ENCODE measurements around the gene SNRPA.

SNRPA gene

DNA sequence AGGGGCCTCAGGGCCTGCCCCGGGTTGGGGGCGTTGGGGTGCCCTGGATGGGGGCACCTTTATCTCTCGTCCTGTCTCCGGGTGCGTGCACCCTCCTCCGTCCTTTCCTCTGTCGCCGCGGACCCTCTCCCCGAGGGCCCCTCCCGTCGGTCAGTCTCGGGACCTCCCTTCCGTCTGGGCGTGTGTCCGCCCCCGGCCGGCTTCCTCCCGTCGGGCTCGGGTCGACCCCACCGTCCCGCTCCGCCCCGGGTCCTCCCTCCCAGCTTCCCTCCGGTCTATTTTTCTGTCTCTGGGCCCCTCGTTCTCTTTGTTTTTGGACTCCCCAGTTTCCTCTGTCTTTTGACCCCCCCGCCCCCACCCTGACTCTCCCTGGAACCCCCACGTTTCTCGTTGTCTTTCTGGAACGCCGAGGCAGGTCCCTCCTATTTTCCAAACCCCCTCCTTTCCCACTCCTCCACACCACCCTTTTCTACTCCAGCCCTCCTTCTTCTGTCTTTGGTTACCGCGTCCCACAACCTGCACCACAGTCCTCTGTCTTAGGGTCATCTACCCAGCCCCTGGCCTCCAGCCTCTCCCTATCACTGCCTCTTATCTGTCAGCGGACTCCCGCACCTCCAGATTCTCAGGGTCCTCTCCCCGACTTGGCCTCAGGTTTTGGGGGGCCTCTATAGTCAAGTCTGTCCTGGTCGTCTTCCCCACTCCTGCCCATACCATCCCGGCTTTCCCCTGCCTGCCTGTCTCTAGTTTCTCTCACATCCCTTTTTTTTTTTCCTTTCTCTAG lies 48.7 kb downstream of the SNRPA start (continued):
- TF ChIP-seq GLIS2 (tag by site-specific recombination; IDR thresholded peaks at IDR 0.05) = peak; percentile 99
- TF ChIP-seq WT1 (tag by site-specific recombination; IDR thresholded peaks at IDR 0.05) = peak; percentile 87
- TF ChIP-seq, protein P1, sequence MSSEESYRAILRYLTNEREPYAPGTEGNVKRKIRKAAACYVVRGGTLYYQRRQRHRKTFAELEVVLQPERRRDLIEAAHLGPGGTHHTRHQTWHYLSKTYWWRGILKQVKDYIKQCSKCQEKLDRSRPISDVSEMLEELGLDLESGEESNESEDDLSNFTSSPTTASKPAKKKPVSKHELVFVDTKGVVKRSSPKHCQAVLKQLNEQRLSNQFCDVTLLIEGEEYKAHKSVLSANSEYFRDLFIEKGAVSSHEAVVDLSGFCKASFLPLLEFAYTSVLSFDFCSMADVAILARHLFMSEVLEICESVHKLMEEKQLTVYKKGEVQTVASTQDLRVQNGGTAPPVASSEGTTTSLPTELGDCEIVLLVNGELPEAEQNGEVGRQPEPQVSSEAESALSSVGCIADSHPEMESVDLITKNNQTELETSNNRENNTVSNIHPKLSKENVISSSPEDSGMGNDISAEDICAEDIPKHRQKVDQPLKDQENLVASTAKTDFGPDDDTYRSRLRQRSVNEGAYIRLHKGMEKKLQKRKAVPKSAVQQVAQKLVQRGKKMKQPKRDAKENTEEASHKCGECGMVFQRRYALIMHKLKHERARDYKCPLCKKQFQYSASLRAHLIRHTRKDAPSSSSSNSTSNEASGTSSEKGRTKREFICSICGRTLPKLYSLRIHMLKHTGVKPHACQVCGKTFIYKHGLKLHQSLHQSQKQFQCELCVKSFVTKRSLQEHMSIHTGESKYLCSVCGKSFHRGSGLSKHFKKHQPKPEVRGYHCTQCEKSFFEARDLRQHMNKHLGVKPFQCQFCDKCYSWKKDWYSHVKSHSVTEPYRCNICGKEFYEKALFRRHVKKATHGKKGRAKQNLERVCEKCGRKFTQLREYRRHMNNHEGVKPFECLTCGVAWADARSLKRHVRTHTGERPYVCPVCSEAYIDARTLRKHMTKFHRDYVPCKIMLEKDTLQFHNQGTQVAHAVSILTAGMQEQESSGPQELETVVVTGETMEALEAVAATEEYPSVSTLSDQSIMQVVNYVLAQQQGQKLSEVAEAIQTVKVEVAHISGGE (tag by site-specific recombination; conservative IDR thresholded peaks at IDR 0.05; ENCODE audit: low read depth) = peak; percentile 83
- TF ChIP-seq ZNF391 (tag by site-specific recombination; IDR thresholded peaks at IDR 0.05; ENCODE audit: borderline replicate concordance, low read depth) = peak; percentile 26; the same call in 1 of the 2 replicates
- TF ChIP-seq TRIM28 (IDR thresholded peaks at IDR 0.05; ENCODE audit: borderline replicate concordance, low read length) = no peak
- TF ChIP-seq ZNF843 (tag by site-specific recombination; IDR thresholded peaks at IDR 0.05) = 0 out of 2 replicates have a peak, but pooled peaks have one; percentile 29
- no peak for TF ChIP-seq SCRT2 (tag by site-specific recombination; IDR thresholded peaks at IDR 0.05)
- peak; percentile 60 for TF ChIP-seq GLIS1 (tag by site-specific recombination; IDR thresholded peaks at IDR 0.05)
- TF ChIP-seq, protein P2, sequence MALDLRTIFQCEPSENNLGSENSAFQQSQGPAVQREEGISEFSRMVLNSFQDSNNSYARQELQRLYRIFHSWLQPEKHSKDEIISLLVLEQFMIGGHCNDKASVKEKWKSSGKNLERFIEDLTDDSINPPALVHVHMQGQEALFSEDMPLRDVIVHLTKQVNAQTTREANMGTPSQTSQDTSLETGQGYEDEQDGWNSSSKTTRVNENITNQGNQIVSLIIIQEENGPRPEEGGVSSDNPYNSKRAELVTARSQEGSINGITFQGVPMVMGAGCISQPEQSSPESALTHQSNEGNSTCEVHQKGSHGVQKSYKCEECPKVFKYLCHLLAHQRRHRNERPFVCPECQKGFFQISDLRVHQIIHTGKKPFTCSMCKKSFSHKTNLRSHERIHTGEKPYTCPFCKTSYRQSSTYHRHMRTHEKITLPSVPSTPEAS (tag by site-specific recombination; IDR thresholded peaks at IDR 0.05) = 0 out of 2 replicates have a peak, but pooled peaks have one; percentile 31
- TF ChIP-seq ZNF664 (tag by site-specific recombination; IDR thresholded peaks at IDR 0.05) = no peak
- TF ChIP-seq, protein P3, sequence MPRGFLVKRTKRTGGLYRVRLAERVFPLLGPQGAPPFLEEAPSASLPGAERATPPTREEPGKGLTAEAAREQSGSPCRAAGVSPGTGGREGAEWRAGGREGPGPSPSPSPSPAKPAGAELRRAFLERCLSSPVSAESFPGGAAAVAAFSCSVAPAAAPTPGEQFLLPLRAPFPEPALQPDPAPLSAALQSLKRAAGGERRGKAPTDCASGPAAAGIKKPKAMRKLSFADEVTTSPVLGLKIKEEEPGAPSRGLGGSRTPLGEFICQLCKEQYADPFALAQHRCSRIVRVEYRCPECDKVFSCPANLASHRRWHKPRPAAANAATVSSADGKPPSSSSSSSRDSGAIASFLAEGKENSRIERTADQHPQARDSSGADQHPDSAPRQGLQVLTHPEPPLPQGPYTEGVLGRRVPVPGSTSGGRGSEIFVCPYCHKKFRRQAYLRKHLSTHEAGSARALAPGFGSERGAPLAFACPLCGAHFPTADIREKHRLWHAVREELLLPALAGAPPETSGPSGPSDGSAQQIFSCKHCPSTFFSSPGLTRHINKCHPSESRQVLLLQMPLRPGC (tag by site-specific recombination; IDR thresholded peaks at IDR 0.05) = peak; percentile 20; the same call in 1 of the 2 replicates
- TF ChIP-seq, protein P4, sequence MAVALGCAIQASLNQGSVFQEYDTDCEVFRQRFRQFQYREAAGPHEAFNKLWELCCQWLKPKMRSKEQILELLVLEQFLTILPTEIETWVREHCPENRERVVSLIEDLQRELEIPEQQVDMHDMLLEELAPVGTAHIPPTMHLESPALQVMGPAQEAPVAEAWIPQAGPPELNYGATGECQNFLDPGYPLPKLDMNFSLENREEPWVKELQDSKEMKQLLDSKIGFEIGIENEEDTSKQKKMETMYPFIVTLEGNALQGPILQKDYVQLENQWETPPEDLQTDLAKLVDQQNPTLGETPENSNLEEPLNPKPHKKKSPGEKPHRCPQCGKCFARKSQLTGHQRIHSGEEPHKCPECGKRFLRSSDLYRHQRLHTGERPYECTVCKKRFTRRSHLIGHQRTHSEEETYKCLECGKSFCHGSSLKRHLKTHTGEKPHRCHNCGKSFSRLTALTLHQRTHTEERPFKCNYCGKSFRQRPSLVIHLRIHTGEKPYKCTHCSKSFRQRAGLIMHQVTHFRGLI (tag by site-specific recombination; IDR thresholded peaks at IDR 0.05) = peak; percentile 37; the same call in 1 of the 2 replicates
- TF ChIP-seq ZNF561 (tag by site-specific recombination; IDR thresholded peaks at IDR 0.05; ENCODE audit: borderline replicate concordance) = peak; percentile 66; the same call in 1 of the 2 replicates
- TF ChIP-seq, protein P5, sequence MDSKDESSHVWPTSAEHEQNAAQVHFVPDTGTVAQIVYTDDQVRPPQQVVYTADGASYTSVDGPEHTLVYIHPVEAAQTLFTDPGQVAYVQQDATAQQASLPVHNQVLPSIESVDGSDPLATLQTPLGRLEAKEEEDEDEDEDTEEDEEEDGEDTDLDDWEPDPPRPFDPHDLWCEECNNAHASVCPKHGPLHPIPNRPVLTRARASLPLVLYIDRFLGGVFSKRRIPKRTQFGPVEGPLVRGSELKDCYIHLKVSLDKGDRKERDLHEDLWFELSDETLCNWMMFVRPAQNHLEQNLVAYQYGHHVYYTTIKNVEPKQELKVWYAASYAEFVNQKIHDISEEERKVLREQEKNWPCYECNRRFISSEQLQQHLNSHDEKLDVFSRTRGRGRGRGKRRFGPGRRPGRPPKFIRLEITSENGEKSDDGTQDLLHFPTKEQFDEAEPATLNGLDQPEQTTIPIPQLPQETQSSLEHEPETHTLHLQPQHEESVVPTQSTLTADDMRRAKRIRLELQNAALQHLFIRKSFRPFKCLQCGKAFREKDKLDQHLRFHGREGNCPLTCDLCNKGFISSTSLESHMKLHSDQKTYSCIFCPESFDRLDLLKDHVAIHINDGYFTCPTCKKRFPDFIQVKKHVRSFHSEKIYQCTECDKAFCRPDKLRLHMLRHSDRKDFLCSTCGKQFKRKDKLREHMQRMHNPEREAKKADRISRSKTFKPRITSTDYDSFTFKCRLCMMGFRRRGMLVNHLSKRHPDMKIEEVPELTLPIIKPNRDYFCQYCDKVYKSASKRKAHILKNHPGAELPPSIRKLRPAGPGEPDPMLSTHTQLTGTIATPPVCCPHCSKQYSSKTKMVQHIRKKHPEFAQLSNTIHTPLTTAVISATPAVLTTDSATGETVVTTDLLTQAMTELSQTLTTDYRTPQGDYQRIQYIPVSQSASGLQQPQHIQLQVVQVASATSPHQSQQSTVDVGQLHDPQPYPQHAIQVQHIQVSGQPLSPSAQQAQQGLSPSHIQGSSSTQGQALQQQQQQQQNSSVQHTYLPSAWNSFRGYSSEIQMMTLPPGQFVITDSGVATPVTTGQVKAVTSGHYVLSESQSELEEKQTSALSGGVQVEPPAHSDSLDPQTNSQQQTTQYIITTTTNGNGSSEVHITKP (tag by site-specific recombination; IDR thresholded peaks at IDR 0.05) = peak; percentile 68; the same call in 1 of the 2 replicates
- TF ChIP-seq, protein P6, sequence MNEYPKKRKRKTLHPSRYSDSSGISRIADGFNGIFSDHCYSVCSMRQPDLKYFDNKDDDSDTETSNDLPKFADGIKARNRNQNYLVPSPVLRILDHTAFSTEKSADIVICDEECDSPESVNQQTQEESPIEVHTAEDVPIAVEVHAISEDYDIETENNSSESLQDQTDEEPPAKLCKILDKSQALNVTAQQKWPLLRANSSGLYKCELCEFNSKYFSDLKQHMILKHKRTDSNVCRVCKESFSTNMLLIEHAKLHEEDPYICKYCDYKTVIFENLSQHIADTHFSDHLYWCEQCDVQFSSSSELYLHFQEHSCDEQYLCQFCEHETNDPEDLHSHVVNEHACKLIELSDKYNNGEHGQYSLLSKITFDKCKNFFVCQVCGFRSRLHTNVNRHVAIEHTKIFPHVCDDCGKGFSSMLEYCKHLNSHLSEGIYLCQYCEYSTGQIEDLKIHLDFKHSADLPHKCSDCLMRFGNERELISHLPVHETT (tag by site-specific recombination; IDR thresholded peaks at IDR 0.05) = 0 out of 2 replicates have a peak, but pooled peaks have one; percentile 33
- TF ChIP-seq ZFHX2 (tag by site-specific recombination; conservative IDR thresholded peaks at IDR 0.05) = peak; percentile 94
- peak; percentile 48; the same call in 1 of the 2 replicates for TF ChIP-seq ZNF423 (tag by site-specific recombination; IDR thresholded peaks at IDR 0.05)
- 0 out of 2 replicates have a peak, but pooled peaks have one; percentile 34 for TF ChIP-seq ZSCAN23 (tag by site-specific recombination; IDR thresholded peaks at IDR 0.05)
- TF ChIP-seq ZNF341 (tag by site-specific recombination; IDR thresholded peaks at IDR 0.05; ENCODE audit: low read depth) = peak; percentile 90
- TF ChIP-seq ZNF132 (tag by site-specific recombination; IDR thresholded peaks at IDR 0.05; ENCODE audit: borderline replicate concordance) = no peak
- TF ChIP-seq ZIC2 (tag by site-specific recombination; IDR thresholded peaks at IDR 0.05) = no peak; the same call in 1 of the 2 replicates
- TF ChIP-seq, protein P7, sequence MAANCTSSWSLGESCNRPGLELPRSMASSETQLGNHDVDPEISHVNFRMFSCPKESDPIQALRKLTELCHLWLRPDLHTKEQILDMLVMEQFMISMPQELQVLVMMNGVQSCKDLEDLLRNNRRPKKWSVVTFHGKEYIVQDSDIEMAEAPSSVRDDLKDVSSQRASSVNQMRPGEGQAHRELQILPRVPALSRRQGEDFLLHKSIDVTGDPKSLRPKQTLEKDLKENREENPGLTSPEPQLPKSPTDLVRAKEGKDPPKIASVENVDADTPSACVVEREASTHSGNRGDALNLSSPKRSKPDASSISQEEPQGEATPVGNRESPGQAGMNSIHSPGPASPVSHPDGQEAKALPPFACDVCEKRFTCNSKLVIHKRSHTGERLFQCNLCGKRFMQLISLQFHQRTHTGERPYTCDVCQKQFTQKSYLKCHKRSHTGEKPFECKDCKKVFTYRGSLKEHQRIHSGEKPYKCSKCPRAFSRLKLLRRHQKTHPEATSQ (tag by site-specific recombination; IDR thresholded peaks at IDR 0.05) = peak; percentile 37; the same call in 1 of the 2 replicates
- TF ChIP-seq ZNF514 (tag by site-specific recombination; IDR thresholded peaks at IDR 0.05) = no peak
- TF ChIP-seq ZNF792 (tag by site-specific recombination; IDR thresholded peaks at IDR 0.05) = peak; percentile 70; the same call in 1 of the 2 replicates
